Panc1 (cell line): ENCODE measurements around the gene SLC17A7.

Experiments used
- CTCF ChIP-seq: fragments of 450-650 bp; IDR thresholded peaks from 2 replicates; pipeline ENCODE4 v1.5.1; 2017; ENCODE audit warnings: mild to moderate bottlenecking
- POLR2AphosphoS5 ChIP-seq: IDR thresholded peaks from 2 replicates; pipeline ENCODE4 v1.6.1; 2012; ENCODE audit warnings: mild to moderate bottlenecking, low read depth, low read length, moderate library complexity
- REST ChIP-seq, 2 experiments: IDR thresholded peaks; 2 replicates each; pipeline ENCODE4 v1.6.1; 2011 to 2012; ENCODE audit warnings: low read depth in 2 of 2, control low read depth in 1 of 2, low read length in 1 of 2, mild to moderate bottlenecking in 1 of 2, moderate library complexity in 1 of 2; ENCODE audit not compliant: insufficient read depth in 1 of 2
- SIN3A ChIP-seq: IDR thresholded peaks from 2 replicates; pipeline ENCODE4 v1.6.1; 2012; ENCODE audit warnings: low read depth, mild to moderate bottlenecking, low read length, moderate library complexity, borderline replicate concordance; ENCODE audit not compliant: insufficient read depth

- TF ChIP-seq CTCF (no peak), SIN3A (no peak), POLR2AphosphoS5 (no peak), REST (IDR thresholded peaks at IDR 0.05; ENCODE audit: insufficient read depth in 1 of 2, low read depth in 2 of 2, low read length in 1 of 2) (no peak)
Observed at GRCh38 chr19:49490287-49491029, 49.1 kb upstream of the SLC17A7 start.
